Middle frontal gyrus (tissue), 1 donor: ENCODE measurements around the gene NUDT1.
A peak's percentile ranks its signal among the peaks of the same experiment; 100 is the strongest.
"Not testable (repeated sequence)": the region's sequence is repeated elsewhere in the genome, so short reads cannot be mapped to it uniquely, and the experiment has no call there.

Experiments used
- DNase-seq: peaks from one replicate; pipeline ENCODE4 v3.0.0-alpha.2; 2015; ENCODE audit warnings: low spot score; ENCODE audit errors: extremely low spot score

The NUDT1 gene

DNA sequence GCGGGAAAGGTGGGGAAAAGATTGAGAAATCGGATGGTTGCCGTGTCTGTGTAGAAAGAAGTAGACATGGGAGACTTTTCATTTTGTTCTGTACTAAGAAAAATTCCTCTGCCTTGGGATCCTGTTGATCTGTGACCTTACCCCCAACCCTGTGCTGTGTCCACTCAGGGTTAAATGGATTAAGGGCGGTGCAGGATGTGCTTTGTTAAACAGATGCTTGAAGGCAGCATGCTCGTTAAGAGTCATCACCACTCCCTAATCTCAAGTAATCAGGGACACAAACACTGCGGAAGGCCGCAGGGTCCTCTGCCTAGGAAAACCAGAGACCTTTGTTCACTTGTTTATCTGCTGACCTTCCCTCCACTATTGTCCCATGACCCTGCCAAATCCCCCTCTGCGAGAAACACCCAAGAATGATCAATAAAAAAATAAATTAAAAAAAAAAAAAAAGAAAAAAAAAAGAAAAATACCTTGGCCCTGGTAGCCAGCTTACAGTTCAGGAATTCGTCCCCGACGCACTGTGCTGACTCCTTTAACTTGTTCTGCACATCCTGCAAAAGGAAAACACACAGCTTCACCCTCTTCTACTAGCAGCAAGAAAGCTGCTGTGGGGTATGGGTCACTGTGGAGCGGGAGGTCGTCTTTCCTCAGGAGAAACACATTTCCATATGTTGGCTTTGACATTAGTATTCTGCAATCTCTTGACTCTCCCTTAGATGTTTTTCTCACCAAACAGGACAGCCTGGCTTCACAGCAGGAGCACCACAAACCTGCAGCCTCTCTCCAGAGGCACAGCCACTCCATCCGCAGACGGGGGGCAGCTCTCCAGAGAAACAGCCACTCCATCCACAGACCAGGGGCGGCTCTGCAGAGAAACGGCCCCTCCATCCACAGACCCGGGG lies 27.3 kb downstream of the NUDT1 start:
- not testable (repeated sequence) for DNase-seq

DNA sequence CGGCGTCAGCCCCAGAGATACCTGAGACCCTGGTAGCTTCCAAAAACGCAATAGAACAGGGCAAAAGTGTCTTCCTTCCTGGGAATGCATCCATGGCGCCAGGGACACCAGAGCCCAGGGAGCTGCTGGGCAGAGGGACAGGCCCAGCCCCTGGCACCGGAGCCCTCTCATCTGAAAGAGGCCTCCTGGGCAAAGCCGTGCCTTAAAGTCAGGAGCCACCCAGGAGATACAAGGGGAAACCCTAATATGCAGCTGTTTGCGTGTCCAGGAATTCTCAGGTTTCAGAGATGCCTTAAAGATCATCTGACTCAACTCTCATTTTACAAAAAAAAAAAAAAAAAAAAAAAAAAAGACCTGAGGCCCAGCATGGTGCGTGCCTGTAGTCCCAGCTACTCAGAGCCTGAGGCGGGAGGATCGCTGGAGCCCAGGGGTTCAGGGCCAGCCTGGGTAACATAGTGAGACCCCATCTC lies 28.0 kb downstream of the NUDT1 start:
- no peak for DNase-seq

DNA sequence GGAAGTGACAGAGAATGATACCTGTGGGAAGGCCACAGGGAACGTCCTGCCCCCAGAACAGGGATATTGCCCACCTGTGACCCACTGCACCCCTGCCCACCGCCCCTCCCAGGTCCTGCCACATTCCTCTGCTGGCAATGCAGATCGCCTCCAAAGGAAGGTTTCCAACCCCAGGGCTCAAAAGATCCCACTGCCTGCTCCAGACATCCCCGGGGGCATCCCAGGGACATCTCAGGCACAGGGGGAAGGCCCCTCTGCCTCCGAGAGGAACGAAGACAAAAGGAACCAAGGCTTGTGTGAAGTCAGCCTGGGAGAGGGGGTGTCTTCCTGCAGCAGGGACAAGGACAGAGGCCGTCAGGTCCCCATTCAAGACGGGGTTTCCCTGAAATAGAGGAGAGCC lies 28.5 kb downstream of the NUDT1 start:
- no peak for DNase-seq

DNA sequence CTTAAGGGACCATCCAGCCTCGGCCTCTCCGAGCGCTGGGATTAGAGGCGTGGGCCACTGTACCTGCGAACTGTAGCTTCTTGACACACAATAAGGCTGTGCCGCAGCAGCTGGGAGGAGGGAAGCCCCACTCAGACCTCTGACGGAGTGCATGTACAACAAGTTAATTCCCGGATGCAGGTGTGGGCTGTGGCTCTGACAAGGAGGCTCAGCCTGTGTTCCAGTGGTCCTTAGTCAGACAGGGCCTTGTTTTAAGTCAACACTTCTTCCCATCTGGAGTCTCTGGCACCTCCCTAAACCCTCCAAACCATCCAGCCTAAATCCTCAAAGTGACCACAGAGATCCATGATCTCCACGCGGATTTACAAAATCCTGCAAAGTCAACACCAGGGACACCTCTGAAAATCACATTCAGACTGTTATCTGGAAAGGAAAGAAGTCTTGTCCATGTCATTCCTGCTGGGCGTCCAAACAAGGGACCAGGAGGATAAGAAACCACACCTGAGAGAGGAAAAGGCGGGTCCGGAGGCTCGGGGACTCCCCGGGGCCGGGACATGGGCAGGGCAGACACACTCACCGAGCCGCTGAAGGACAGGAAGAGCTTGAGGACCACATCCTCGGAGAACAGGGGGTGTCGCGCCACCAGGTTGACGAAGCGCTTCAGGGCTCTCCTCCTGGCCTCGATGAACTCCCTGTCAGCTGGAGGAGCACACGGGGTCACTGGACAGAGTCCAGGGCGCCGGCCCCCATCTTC lies 29.4 kb downstream of the NUDT1 start:
- no peak for DNase-seq

DNA sequence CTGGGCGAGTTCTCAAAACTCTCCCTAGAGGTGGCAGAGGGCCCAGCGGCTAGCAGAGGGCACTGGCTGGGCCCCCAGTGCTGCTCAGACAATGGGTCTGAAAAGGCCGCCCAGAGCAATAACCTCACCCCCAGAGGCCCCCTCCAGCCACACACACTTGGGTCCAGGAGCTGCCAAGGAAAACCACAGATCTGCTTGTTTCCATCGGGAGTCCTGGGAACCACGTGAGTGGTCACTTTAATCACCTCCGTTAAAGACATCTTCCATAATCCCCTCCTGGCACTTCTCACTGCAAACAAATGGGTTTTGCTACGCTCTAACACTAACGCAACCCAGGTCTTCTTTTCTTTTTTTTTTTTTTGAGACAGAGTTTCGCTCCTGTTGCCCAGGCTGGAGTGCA lies 30.0 kb downstream of the NUDT1 start:
- DNase-seq: no peak

DNA sequence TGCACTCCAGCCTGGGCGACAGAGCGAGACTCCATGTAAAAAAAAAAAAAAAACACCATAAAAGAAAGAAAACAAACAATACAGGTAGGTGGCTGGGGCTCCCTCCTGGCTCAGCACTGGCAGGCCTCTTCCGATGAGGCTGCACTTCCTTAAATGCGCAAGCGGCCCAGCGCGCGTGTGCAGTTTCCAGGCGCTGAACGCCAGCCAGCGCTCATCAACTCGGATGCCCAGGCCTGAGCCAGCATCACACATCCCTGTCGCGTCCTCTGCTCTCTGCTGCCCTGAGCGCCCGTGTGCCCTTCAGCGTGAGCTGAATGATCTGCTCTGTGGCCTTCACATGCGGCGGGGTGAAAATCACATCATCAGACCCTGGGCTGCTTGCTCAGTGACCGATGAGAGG lies 31.8 kb downstream of the NUDT1 start:
- DNase-seq: no peak

DNA sequence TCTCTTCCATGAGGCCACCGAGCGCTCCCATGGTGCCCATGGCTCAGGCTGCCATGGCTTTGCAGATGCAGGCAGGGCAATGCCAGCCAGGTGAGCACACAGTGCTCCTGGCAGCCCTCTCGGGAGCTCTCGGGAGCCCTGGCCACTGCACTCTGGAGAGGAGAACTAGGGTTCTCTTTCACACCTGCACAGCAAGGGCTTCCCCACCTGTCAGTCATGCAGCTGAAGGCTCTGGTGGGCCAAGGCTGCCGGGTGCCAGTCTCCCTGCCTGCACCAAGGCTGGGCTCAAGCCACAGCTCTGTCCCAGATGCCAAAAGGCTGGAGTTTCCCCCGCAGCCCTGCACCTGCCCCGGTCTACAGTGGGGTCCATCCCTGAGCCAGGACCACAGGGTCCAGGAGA lies 32.6 kb downstream of the NUDT1 start:
- no peak for DNase-seq

DNA sequence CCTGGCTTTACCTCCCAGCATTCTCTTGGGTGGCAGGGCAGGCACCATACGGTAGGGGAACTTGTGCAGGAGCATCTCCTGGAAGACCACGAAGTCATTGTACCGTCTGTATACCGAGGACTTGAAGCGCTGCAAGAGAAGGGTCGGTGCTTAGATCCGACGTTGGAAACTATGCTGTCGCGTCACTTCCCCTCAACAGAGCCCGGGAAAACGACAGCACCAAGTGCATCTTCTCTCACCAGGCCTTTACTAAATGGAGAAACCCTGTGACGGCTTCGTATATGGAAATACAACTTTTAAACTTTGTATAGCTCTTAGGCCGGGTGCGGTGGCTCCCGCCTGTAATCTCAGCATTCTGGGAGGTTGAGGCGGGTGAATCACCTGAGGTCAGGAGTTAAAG lies 33.1 kb downstream of the NUDT1 start:
- no peak for DNase-seq

DNA sequence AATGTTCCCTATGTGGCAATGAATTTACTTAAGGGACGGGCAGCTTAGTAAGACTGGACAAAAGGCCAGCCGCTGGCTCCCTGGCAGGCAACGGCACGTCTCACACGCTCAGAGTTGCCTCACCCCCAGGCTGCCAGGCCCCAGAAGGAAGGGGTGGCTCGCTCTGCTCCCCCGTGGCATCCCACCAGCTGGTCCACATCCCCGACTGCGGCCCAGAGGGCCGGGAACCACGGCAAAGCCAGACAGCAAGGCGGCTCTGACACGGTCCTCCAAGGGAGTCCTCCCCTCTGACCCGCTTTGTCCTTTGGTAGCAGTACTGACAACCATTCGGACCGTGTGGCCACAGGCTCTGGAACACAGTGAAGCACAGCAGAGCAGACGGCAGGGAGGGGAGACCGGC lies 34.1 kb downstream of the NUDT1 start:
- DNase-seq: no peak

DNA sequence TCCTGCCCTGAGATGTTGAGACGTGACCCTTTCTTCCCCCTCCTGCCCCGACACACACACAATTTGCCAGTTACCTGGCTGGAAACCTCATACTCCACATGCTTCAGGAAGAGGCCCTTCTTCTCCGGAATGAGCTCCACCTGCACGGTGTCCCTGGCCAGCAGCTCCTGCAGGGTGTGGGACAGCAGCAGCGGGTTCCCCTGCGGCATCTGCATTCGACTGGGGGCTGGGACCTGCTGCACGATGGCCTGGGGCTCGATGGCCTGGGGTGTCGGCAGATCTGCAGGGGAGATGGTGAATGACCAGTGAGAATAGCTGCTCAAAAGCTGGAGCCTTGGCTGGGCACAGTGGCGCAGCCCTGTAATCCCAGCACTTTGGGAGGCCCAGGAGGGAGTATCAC lies 36.0 kb downstream of the NUDT1 start:
- DNase-seq: no peak

DNA sequence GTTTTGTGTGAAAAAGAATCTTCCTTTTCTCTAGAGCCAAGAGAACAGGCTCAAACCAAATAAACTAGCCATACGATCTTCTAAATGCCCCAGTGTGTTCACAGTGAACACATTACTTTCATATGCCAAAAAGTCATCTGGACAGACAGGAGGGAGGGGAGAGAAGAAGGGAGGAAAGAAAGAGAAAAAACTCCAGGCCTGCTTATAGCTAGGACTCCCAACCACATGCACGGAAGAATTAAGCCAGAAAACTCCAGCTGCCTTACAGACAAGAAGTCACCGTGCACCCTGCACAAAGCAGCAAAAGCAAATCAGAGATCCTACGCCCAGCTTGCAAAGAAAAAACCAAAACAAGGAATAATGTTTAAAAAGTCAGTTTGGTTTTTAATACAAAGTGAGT lies 37.9 kb downstream of the NUDT1 start:
- DNase-seq: no peak

DNA sequence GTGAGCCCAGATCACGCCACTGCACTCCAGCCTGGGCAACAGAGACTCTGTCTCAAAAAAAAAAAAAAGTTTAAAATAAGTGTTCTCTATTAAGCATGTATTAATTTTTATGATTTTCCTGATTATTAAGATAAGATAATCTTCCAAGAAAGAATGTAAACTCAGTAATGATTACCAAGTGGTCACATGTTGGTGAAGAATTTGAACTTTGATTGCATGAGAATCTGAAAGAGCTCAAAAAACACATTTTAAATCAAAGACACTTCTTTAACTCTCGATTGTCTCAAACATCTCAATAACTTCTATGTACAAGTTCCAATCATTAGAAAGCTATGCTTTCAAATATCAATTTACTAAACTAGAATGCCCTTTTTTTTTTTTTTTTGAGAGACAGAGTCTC lies 38.4 kb downstream of the NUDT1 start:
- no peak for DNase-seq

DNA sequence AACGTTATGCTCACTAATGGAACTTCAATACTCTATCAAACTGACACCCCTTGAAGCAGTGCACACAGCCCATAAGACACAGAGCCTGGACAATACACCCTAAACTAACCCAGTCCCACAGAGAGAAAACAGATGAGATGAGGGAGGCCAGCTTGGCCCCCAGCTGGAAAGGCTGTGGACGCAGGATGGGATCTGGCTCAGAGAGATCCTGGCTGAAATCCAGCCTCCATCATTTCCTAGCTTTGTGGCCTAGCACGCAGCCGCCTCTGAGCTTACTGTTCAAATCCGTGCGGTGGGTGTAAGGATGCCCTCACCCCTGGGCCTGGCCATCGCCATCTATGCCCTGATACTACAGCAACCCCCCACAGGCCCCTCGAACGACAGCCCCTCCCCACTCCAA lies 39.5 kb downstream of the NUDT1 start:
- no peak for DNase-seq

DNA sequence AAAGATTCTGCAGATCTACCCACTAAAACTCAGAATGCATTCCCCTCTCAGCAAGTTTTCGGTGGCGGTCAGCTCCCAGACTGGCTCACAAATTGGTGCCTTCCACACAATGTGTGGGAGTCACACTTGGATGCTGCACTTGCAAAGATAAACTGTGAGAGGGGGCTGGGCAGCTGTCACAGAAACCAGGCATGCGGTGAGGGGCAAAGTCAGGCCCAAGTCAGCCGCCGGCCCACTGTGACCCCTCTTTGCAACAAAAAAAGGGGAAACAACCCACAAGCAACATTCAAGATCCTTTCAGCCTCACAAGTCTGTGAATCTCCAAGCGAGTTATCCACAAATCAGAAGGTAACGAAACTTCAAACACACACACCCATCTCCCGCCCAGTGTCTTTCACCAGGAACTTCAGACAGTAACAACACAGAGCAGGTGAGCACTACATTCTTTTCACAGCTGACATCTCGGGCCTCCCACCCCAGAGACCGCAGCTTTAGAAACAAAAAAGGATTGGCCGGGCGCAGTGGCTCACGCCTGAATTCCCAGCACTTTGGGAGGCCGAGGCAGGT lies 40.2 kb downstream of the NUDT1 start:
- DNase-seq: peak; percentile 9

DNA sequence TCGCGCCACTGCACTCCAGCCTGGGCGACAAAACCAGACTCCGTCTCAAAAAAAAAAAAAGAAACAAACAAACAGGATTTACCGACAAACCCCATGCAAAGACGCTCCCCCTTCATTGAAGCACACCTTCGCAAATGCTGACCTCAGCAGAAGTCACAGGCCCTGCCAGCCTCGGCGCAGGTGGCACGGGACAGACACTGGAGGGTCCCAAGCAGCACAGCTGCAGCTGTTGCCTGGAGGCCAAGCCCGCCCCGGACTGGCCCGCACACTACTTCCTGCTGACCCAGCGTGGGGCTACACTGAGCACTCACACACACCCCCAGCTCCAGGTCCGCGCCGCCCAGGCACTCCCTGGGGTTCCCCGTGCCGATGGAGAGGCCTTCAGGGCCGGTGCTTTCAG lies 41.0 kb downstream of the NUDT1 start:
- no peak for DNase-seq

DNA sequence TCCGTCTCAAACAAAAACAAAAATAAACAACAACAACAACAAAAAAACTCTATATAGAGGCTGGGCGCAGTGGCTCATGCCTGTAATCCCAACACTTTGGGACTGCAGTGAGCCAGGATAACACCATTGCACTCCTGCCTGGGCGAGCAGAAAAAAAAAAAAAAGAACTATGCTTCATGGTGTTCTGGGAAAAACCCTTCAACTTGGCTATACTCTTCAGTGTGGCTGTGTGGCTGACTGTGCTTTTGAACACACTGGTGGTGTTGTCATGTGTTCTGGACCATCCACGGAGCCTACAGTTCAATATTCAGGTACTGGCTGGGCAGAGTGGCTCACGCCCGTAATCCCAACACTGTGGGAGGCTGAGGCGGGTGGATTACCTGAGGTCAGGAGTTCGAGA lies 45.7 kb downstream of the NUDT1 start:
- DNase-seq: no peak

DNA sequence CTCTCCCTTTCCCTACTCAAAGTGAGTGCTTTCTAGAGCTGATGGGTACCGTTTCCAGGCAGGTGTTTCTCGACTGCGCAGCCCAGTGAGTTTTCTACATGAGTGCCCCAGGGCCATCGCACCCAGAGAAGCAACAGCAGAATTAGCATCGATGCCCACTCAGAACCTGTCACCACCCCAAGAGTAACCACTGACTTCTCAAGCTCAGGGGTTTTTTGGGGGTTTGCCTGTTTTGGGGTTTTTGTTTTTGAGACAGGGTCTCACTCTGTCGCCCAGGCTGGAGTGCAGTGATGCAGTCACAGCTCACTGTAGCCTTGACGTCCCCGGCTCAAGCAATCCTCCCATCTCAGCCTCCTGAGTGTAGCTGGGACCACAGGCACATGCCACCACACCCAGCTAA lies 46.5 kb downstream of the NUDT1 start:
- DNase-seq: no peak

DNA sequence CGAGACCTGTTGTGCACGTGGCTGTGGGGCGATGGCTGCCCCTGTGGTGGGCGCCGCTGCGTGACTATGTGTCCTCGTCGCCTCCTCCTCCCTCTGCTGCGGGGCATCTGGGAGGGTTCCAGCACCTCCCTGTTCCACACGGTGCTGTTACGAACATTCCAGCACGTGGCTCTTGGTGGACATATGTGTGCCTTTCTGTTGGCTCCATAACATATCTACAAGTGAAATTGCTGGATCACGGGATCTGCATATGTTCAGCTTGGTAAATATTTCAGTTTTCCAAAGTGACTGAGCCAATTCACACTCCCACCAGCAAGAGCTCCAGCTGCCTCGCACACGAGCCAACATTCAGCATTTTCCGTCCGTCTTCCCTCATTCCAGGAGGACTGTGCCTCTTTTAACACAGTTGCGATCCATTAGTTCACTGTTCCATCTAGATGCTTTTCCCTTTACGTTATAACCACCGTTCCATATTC lies 47.1 kb downstream of the NUDT1 start:
- peak; percentile 43 for DNase-seq

DNA sequence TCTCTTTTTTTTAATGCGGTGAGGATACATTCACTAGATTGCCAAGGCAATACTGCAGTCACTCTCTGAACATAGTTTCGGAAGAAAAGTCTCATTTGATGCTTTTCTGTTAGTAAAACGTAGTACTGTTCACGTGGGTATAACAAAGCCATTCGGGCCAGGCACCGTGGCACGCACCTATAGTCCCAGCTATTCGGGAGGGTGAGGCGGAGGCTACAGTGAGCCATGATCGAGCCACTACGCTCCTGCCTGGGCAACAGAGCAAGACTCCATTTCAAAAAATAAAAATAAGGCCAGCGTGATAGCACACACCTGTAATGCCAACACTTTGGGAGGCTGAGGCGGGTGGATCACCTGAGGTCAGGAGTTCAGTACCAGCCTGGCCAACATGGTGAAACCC lies 47.6 kb downstream of the NUDT1 start:
- DNase-seq: no peak

DNA sequence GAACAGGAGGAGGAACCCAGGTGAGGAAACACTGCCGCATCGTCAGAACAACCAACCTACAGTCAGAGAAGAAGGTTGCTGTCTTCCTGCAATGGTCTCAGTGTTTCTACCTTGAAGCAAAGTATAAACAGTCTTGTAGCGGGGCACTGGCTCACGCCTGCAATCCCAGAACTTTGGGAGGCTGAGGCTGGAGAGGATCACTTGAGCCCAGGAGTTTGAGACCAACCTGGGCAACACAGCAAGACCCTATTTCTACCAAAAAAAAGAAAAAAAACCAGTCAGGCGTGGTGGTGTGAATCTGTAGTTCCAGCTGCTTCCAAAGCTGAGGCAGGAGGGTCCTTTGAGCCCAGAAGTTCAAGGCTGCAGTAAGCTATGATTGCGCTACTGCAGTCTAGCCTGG lies 48.9 kb downstream of the NUDT1 start:
- DNase-seq: no peak

DNA sequence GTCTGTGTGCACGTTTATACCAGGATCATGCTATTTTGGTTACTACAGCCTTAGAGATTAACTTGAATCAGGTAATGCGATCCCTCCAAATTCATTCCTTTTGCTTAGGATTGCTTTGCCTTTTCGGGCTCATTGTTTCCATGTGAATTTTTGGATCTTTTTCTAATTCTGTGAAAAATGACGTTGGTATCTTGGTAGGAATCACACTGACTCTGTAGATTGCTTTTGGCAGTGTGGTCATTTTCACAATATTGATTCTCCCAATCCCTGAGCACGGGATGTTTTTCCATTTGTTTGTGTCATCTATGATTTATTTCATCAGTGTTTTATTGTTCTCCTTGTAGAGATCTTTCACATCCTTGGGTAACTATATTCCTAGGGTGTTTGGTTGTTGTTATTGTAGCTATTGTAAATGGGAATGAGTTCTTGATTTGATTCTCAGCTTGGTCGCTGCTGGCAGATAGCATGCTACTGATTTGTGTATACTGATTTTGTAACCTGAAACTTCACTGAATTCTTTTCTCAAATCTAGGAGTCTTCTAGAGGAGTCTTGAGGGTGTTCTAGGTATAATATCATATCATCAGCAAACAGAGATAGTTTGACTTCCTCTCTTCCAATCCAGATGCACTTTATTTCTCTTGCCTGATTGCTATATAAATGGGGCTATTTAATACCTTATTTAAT lies 54.1 kb downstream of the NUDT1 start:
- DNase-seq: no peak

DNA sequence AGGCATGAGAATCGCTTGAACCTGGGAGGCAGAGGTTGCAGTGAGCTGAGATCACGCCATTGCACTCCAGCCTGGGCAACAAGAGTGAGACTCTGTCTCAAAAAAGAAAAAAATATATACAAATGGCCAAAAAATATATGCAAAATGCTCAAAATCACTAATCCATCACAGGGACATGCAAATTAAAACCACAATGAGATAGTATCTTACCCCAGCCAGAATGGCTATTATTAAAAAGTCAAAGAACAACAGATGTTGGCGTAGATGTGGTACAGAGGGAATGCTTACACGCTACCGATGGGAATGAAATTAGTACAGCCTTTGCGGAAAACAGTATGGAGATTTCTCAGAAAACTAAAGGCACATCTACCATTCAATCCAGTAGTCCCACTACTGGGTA lies 54.8 kb downstream of the NUDT1 start:
- DNase-seq: no peak
